Measurements from ENCODE around the gene SLCO3A1. TPM values are rescaled to one million over a fixed set of nuclear protein-coding genes. Genes with fewer than 3 reads are reported as not detected.
A peak's percentile ranks its signal among the peaks of the same experiment; 100 is the strongest.
"Not testable (repeated sequence)": the region's sequence is repeated elsewhere in the genome, so short reads cannot be mapped to it uniquely, and the experiment has no call there.

The SLCO3A1 gene
- total RNA-seq, 4 donors from 2014 or later: 10.9 to 18.1 (median 14.2) TPM

DNA sequence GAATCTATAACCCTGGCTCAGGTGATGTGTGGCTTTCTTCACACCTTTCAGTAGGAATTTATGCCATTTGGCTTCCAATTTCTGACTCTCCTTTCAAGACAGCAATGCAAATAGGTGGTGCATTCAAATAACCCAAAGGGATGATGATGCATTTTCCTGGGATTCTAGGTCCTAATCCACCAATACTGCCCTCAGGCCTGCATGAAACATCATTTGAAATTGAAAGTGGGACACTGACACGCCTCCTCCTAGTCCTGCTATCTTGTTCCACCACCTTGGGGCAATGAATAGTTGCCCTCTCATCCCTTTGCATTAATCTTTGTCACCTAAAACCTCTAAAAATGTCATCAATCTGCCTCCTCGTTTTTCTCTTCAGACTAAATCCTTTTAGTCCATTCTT, 341.7 kb downstream of the SLCO3A1 start:
- intact Hi-C loops (cut with DNase I): no loop called here
- DNase-seq: no peak
- no peak overlapping the region for H3K27ac ChIP-seq
- WGBS, 2 donors: 24 to 34% methylated on average over 2 of the region's 2 CpGs
- TF ChIP-seq, protein P1, sequence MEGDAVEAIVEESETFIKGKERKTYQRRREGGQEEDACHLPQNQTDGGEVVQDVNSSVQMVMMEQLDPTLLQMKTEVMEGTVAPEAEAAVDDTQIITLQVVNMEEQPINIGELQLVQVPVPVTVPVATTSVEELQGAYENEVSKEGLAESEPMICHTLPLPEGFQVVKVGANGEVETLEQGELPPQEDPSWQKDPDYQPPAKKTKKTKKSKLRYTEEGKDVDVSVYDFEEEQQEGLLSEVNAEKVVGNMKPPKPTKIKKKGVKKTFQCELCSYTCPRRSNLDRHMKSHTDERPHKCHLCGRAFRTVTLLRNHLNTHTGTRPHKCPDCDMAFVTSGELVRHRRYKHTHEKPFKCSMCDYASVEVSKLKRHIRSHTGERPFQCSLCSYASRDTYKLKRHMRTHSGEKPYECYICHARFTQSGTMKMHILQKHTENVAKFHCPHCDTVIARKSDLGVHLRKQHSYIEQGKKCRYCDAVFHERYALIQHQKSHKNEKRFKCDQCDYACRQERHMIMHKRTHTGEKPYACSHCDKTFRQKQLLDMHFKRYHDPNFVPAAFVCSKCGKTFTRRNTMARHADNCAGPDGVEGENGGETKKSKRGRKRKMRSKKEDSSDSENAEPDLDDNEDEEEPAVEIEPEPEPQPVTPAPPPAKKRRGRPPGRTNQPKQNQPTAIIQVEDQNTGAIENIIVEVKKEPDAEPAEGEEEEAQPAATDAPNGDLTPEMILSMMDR (IDR thresholded peaks at IDR 0.05): no peak
- no peak for TF ChIP-seq POLR2A (IDR thresholded peaks at IDR 0.05)
- no peaks in the 10 kb centered on the region for H3K4me1 ChIP-seq
- H3K36me3 ChIP-seq: no peaks in the 10 kb centered on the region
- H3K27me3 ChIP-seq: no peaks in the 10 kb centered on the region
- H3K4me3 ChIP-seq: no peak overlapping the region
- H3K9me3 ChIP-seq: no peaks in the 10 kb centered on the region

GRCh38 chr15:92196342-92196741, 342.8 kb downstream of the SLCO3A1 start:
- Histone ChIP-seq H3K27me3 (no peaks in the 10 kb centered on the region), H3K9me3 (no peaks in the 10 kb centered on the region), H3K27ac (no peak overlapping the region), H3K36me3 (no peaks in the 10 kb centered on the region), H3K4me3 (no peak overlapping the region), H3K4me1 (no peaks in the 10 kb centered on the region)
- no peak for DNase-seq
- TF ChIP-seq POLR2A (IDR thresholded peaks at IDR 0.05): no peak
- TF ChIP-seq, protein P1 (IDR thresholded peaks at IDR 0.05): no peak
- WGBS, 2 donors: 83 to 84% methylated on average over 4 of the region's 4 CpGs
- intact Hi-C loops (cut with DNase I): no loop called here

- no peaks in the 10 kb centered on the region for H3K27me3 ChIP-seq
- TF ChIP-seq, protein P1 (IDR thresholded peaks at IDR 0.05): no peak
- no peak for TF ChIP-seq POLR2A (IDR thresholded peaks at IDR 0.05)
- WGBS, 2 donors: 44 to 51% methylated on average over 2 of the region's 2 CpGs
- H3K4me3 ChIP-seq: no peak overlapping the region
- intact Hi-C loops (cut with DNase I): no loop called here
- DNase-seq: no peak
- no peaks in the 10 kb centered on the region for H3K9me3 ChIP-seq
- H3K27ac ChIP-seq: no peak overlapping the region
- no peaks in the 10 kb centered on the region for H3K36me3 ChIP-seq
- H3K4me1 ChIP-seq: no peaks in the 10 kb centered on the region
These were observed 344.2 kb downstream of the SLCO3A1 start for GRCh38 chr15:92197746-92198145.

DNA sequence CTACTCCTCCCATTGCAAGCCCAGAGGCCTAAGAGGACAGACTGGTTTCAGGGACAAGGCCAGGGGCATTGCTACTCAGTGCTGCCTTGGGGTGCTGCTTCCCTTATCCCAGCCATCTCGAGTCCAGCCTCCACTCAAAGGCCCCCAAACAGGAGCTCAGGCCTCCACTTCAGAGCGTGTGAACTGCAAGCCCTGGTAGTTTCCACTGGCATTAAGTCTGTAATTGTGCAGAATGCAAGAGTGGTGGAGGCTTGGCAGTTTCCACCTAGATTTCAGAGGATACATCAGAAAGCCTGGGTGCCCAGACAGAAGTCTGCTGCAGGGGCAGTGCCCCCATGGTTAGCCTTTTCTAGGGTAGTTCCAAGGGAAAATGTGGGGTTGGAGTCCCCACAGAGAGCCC, 347.4 kb downstream of the SLCO3A1 start:
- no peaks in the 10 kb centered on the region for H3K36me3 ChIP-seq
- DNase-seq: no peak
- H3K4me3 ChIP-seq: no peak overlapping the region
- H3K4me1 ChIP-seq: no peaks in the 10 kb centered on the region
- no peak for TF ChIP-seq POLR2A (IDR thresholded peaks at IDR 0.05)
- TF ChIP-seq, protein P1 (IDR thresholded peaks at IDR 0.05): no peak
- no peak overlapping the region for H3K27ac ChIP-seq
- WGBS, 2 donors: 40% methylated on average over 1 of the region's 2 CpGs; no CpG with 5 or more reads in 1 of the 2 donors
- intact Hi-C loops (cut with DNase I): no loop called here
- no peaks in the 10 kb centered on the region for H3K9me3 ChIP-seq
- no peaks in the 10 kb centered on the region for H3K27me3 ChIP-seq

DNA sequence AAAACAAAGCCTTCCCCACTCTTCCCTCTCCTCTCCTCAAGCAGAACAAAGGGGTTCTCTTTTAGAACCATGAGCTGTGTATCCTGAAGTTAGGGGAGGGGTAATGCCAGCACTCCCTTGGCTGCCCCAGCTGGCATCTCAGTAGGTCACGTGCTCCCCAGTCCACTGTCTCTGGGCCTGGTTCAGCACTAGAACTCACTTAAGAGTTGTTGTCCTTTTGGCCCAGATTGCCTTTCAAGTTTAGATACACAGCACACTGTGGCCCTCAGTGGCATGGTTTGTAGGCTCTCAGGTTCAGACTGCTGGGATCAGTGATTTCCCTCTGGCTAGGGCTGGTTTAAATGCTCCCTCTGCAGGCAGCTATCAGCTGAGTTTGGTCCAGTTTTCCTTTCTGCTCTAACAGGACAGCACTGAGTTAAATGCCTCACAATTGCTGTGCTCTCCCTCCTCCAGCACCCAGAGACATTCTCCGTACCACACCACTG, 351.8 kb downstream of the SLCO3A1 start:
- TF ChIP-seq, protein P1 (IDR thresholded peaks at IDR 0.05): peak in 1 of 6 experiments; percentile 34
- no peak for TF ChIP-seq POLR2A (IDR thresholded peaks at IDR 0.05)
- H3K4me1 ChIP-seq: no peaks in the 10 kb centered on the region
- WGBS, 2 donors: 77 to 82% methylated on average over 2 of the region's 2 CpGs
- no peaks in the 10 kb centered on the region for H3K36me3 ChIP-seq
- peaks cover 0 to 6% (median 0%) of the 10 kb centered on the region in 3 donors for H3K9me3 ChIP-seq
- H3K27me3 ChIP-seq: peaks cover 0 to 15% (median 0%) of the 10 kb centered on the region in 4 donors
- no peak overlapping the region for H3K27ac ChIP-seq
- H3K4me3 ChIP-seq: no peak overlapping the region
- intact Hi-C loops (cut with DNase I): no loop called here
- no peak for DNase-seq

GRCh38 chr15:92207601-92208000, 354.1 kb downstream of the SLCO3A1 start:
- H3K9me3 ChIP-seq; H3K27ac ChIP-seq; H3K4me1 ChIP-seq; H3K4me3 ChIP-seq; DNase-seq; intact Hi-C loops (cut with DNase I); H3K36me3 ChIP-seq: not testable (repeated sequence)
- WGBS, 2 donors: 68 to 100% methylated on average over 3 to 6 of the region's 6 CpGs
- peaks cover 0 to 16% (median 0%) of the 10 kb centered on the region in 4 donors for H3K27me3 ChIP-seq
